NCI-H774 (cell line): ENCODE data around the gene HAUS8.
"Not testable (repeated sequence)": the region's sequence is repeated elsewhere in the genome, so short reads cannot be mapped to it uniquely, and the experiment has no call there.

Experiments used
- DNase-seq: peaks from one replicate; lab custom pipeline; 2025; lab: John Stamatoyannopoulos, UW

HAUS8 gene

DNA sequence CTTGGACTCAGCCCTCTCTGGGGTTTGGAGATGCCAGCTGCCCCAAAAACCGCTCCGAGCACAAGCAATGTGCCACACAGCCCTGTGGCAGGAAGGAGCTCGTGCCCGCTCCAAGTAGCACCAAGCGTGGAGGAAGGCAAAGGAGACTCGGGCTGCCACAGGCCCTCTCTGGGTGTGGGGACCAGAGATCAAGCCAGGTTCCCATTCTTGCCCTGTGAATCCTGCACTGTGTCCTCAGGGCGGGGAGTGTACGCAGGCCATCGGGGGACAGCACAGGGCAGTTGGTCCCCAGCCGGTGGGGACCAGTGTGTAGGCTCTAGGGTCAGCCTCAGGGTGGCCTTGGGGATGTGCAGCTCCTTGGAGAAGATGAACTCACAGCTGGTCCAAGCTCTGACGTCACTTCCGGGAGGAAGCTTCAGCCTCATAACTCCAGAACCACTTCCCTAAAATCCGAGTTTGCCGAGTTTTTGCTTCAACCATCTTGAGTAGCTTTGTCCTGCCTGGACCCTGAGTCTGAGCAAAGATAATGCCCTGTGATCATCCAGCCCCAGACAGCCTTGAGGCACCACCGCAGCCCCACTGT is 39.3 kb downstream of the HAUS8 start:
- no peak for DNase-seq

DNA sequence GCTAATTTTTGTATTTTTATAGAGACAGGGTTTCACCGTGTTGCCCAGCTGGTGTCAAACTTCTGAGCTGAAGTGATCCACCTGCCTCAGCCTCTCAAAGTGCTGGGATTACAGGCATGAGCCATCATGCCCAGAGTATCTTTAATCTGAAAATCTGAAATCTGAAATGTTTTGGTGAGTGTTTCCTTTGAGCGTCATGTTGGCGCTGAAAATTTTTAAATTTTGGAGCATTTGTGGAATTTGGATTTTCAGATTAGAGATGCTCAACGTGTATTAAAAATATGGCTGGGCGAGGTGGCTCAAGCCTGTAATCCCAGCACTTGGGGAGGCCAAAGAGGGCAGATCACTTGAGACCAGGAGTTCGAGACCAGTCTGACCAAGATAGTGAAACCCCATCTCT is 43.5 kb downstream of the HAUS8 start:
- no peak for DNase-seq

DNA sequence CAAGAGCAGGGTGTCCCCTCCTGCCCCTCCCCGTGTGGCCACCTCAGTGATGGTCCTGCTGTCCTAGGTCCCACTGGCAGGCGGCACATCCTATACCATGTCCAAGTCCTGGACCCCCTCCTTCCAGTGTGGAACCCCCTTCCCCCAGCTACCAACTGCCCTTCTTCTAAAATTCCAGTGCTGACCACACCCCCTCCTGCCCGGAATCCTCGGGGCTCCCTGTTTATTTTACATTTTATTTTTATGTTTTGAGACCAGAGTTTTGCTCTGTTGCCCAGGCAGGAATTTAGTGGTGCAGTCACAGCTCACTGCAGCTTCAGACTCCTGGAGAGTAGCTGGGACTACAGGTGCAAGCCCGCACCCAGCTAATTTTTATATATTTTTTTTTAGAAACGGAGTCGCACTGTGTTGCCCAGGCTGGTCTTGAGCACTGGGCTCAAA is 47.7 kb downstream of the HAUS8 start:
- DNase-seq = no peak

DNA sequence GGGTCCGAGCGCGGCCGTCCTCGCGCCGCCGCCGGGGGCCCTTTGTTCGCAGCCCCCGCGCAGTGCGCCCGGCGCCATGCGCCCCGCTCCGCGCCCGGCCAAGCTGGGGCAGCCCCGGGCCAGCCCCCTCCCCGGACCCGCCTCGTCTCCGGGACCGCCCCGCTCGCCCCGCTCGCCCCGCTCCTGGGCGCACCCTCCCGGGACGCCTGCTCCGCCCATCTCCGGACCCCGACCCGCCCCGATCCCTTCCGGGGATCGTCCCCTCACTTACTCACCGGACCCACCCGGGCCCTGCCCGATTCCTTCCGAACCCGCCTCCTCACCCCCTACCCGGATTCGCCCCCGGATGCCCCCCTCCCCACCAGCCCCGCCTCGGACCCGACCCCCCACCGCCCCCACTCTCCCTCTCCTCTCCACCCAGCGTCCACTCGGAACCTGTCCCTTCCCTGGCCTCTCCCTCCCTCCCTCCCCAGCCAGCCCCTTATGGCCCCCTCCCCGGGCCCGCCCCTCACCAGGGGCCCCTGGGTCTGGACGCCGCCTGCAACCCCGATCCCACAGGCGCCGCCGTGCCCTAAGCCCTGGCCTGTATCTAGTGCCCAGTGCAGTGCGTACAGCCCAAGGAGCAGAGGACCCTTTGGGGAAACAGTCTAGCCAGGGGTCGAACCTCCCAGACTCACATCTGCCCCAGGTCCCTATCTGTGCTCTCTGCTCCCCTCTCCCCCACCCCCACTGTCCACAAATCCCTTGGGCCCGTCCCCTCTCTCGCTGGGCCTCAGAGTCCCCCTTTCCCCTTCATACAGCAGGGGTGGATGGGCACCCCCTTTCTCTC is 48.3 kb downstream of the HAUS8 start, which contains the start of gene CPAMD8:
Gene CPAMD8, minus strand, starts transcription at position 105 of the 829 bp plus-strand sequence. CDS start 168 bp downstream, outside the sequence.
- DNase-seq = no peak

DNA sequence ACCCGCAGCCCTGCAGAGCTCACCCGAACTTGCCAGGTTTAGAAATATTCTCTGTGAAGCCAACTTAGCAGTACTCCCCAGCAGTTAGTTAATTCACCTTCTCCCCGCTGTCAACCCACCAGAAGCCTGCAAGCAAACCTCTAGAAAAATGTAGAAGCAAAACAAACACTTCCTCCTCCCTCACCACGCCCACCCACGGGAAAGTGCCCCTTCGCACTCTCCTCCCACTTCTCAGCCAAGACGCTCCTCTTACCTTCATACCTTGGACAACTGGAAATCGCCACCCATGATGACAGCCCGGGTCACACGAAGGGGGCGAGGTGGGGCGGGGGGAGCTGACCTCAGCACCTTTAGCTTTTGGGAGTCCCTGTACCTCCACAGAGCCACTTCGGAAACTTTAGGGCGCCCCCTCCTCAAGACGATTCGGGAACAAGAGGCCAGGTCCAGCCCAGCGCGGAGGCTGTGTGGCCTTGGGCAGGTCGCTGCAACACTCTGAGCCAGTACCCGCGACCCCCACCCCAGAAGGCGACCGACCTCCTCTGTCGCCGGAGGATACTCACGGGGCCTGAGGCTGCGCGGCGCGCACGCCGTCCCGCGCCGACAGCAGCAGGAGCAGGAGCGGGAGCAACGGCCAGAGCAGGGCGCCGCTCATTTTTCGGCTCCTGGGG is 49.1 kb downstream of the HAUS8 start:
- DNase-seq = no peak

DNA sequence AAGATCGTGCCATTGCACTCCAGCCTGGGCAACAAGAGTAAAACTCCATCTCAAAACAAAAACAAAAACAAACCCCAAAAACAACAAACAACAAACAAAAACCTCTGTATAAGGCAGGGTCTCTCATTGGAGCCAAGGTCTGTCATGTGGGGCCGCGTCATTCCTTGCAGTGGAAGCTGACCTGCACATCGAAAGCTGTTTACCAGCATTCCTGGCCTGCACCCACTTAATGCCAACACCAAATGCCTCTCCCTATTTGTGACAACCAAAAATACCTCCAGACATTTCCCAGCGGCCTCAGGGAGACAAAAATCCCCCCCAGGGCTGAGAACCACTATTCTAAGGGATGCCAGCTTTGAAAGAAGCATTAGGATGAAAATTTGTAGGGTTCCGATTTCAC is 49.9 kb downstream of the HAUS8 start:
- no peak for DNase-seq

DNA sequence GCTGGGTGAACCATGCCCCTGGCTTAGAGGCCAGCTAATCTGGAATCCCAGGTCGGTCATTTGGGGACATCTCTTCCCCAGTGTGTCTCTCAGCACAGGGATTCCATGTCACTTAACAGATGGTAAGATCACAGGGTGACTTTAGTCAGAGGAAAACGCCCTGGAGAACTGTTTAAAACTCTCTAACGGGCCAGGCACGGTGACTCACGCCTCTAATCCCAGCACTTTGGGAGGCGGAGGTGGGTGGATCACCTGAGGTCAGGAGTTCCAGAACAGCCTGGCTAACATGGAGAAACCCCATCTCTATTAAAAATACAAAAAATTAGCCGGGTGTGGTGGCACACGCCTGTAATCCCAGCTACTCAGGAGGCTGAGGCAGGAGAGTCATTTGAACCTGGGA is 50.3 kb downstream of the HAUS8 start:
- DNase-seq = not testable (repeated sequence)

DNA sequence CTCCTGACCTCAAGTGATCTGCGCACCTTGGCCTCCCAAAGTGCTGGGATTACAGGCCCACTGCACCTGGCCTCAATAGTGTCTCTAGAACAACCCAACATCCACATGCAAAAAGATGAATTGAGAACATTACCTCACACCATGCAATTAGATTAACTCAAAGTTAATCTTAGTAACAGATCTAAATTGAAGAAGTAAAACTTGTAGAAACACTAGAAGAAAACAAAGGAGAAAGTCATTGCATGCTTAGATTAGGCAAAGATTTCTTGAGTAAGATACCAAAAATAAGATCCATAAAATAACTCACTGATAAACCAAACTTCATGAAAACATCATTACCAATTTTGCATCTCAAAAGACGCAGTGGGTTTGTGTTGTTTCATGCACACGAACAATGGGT is 51.4 kb downstream of the HAUS8 start:
- DNase-seq = no peak

DNA sequence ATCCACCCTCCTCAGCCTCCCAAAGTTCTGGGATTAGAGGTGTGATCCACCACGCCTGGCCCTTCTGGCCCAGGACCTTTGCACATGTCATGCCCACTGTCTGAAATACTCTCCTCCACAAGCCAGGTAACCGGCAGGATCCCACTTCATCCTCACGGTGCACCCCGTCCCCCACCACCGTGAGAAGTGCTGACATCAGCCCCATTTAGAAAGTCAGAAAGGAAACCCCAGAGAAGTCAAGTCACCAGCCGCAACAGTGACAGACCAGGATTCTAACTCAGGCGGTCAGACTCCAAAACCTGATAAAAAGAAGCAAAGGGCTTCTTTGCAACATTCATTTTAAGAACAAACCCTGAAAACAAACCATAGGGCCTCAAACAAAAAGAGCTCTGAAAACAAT is 52.5 kb downstream of the HAUS8 start:
- no peak for DNase-seq

DNA sequence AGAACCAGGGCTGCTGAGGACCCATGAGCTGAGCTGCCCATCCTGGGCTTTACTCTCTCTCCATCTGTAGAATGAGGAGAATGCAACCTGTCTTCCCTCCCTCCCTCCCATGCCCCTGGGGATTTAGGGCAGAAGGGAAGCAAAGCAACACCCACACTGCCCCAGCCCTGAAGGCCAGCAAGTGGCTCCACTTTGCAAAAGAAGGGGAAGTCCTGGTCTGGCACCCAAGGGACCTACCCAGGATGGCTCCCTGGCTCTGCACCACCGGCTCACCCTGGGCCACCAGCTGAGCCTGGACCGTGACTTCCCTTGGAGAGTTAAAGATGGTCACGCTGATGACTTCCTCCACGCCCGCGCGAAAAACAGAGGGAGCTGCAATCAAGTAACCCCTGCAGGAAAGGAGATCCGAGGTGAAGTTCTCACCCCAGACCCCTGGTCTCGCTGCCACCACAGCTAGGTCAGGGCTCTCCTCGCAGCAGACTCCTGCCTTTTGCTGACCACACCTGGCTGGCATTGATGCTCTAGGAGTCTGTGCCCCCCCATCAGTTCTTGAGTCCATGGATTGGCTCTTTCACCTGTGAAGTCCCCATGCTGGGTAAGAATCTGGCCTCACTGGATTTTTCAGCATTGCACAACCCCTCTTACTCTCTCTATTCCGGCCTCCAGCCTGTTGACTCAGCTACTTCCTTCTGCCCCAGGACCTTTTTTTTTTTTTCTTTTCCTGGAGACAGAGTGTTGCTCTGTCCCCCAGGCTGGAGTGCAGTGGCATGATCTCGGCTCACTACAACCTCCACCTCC is 53.3 kb downstream of the HAUS8 start:
- no peak for DNase-seq

DNA sequence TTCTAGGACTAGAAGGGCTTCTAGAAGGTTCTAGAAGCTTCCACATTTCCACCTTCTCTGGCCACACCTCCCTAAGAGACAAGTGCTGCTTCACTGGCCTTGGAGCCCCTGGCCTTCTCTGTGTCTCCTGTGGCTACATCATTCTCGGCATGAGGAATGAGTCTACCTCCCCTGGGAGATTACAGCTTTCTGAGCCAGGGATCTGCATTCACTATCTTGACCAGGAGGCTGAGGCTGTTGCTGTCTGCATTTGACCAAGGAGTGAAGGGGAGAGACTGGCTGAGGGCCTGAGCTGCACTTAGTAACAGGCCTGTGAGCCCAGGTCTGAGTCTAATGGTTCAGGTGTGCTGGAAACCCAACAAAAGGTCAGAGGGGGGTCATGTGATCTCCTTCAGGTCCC is 53.9 kb downstream of the HAUS8 start:
- no peak for DNase-seq

DNA sequence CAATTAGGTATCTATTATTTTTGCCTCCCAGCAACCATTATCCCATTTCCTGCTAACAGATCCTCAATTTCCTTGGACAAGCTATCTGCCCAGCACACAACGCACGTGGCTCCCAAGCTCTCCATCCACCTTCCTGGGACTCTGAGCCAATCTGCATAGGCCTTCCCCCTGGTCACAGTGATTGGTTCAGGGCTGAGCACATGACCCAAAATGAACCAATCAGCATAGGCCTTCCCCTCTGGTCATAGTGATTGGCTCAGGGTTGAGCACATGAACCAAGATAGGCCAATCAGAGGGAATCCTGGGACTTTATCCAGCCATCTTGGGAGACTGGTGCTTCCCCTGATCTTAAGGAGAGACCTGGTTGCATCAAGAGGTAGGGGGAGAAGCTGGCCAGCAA is 54.4 kb downstream of the HAUS8 start:
- no peak for DNase-seq

DNA sequence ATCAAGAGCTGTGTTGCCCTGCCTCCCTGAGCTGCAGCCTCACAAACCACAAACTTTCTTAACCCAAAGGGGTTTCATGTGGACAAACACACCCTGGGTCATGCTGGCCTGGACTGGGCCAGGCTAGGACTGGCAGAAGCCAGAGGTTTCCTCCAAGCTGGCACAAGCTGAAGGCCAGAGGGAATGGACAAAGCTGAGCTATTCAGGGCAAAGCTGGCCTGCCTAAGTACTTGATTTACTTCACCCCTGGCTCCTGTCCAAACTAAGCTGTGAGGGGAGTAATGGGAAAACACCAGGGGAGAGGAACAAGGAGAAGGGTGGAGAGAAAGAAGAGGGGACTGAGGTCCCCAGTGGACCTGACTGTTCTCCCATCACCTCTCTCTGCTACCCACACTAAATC is 54.9 kb downstream of the HAUS8 start:
- DNase-seq = no peak

DNA sequence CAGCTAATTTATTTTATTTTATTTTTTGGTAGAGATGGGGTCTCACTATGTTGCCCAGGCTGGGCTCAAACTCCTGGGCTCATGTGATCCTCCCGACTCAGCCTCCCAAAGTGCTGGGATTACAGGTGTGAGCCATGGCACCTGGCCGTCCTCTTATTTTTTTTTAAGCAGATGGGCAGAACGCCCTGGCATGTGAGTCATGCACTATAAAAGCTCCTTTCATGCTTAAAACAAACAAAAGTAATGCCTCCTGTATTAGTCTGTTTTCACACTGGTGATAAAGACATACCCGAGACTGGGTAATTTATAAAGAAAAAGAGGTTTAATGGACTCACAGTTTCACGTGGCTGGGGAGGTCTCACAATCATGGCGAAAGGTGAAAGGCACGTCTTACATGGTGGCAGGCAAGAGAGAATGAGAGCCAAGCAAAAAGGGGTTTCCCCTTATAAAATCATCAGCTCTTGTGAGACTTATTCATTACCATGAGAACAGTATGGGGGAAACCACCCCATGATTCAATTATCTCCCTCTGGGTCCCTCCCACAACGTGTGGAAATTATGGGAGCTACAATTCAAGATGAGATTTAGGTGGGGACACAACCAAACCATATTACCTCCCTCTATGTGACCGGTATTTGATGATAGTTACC is 60.9 kb downstream of the HAUS8 start:
- not testable (repeated sequence) for DNase-seq

DNA sequence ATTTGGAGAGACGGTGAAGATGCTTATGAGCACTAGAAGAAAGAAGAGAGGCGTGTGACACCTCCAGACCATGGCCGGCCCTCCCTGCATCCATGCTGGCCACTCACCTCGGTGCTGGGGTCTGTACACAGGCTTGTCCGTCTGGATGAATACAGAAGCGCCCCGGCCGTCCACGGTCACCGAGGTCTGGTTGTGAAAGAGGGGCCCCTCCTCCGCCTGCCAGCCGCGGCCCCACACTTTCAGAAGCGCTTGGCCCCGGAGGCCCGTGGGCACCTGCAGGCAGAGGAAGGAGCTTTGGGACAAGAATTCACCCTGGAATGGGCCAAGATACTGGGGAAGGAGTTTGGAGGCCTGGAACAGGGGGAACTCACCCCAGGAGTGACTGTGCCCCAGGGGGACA is 63.8 kb downstream of the HAUS8 start:
- no peak for DNase-seq

DNA sequence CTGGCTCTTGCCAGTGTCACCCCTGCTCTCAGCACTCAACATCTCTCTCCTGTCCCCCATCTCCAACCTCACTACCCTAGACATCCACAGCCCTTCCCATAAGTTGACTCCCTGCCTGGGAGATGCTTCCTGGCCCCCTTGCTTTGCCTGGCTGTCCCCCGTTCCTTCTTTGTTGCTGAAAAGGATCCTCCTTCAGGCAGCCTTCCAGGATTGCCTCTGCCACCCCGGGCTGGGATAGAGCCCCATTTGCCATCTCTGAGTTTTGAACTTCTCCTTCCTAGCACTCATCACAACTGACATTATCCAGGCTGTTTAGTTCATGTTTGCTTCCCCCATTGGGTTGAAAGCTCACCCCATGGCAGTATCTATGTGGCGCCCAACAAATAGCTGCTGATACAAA is 68.7 kb downstream of the HAUS8 start:
- DNase-seq = no peak

DNA sequence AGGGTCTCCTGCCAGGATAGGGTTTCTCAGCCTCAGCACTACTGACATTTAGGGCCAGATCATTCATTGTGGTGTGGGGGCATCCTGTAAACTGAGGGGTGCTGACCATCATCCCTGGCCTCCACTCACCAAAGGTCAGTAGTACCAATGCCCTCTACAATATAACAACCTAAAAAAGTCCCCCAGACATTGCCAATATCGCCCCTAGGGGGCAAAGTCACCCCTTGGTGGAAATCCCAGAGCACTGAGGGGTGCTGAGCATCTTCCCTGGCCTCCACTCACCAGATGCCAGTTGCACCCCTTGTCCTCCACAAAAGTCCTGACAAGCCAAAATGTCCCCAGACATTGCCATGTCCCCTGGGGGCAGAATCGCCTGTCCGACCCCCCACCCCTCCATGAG is 70.3 kb downstream of the HAUS8 start:
- DNase-seq = no peak

DNA sequence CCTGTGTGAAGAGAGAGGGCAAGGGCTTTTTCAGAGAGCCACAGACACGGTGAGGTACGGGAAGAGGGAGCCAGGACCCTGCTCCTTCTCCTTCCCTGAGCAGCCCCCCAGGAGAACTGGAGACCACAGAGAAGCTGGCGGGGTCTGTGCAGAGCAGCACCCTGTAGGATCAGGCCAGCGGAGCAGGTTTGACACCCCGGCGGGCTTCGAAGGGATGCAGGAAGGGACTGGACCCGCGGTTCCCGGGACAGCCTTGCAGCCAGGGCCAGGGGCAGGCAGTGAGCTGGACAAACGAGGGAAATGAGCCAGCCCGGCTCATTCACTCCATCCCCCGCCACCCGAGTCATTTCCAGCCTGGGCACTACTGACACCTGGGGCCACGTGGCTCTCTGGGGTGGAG is 70.9 kb downstream of the HAUS8 start:
- no peak for DNase-seq

DNA sequence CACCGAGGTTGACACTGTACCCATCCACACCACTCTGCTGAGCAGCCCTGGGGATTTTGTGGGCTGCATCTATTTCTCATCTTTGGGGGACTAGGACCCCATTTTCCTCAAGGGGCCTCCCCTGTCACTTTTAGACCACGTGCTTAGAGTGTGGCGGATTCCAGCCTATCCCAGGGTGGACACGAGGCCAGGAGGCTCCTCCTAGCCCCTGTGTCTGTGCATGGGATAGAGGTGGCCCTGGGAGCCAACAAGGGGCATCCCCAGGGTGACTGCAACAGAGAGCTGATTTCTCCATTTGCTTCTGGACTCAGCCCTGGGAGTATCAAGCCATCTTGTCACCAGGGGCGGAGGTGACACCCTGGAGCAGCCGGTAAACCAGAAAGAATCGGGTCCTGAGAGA is 72.8 kb downstream of the HAUS8 start:
- no peak for DNase-seq

DNA sequence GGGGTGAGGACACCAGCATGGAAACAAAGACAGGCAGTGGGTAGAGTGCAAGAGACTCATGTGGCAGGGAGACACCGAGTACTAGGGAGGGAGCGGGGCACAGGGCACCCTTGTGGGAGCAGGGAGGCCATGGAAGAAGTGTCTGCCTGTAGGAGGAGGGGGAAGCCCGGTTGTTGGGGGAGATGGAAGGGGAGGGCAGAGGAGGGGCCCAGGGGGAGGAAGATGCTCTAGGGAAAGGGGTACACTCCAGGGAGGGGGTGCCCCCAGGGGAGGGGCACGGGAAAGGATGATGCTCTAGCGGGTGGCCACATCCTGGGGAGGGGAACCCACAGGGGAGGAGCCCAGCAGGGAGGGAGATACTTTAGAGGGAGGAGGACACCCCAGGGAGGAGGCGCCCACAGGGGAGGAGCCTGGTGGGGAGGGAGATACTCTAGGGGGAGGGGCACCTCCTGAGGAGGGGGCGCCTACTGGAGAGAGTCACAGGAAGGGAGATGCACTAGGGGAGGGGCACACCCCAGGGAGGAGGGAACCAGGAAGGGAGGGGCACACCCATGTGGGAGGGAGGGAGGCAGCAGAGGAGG is 73.6 kb downstream of the HAUS8 start:
- no peak for DNase-seq
